Osteoblast (primary cell): ENCODE measurements around the gene CDT1. TPM values are rescaled to one million over a fixed set of nuclear protein-coding genes. Genes with fewer than 3 reads are reported as not detected.

Experiments
- DNase-seq: peaks from one replicate; pipeline ENCODE4 v3.0.0; 2011; ENCODE audit warnings: low spot score, mixed read lengths; ENCODE audit not compliant: insufficient read length; ENCODE audit errors: missing footprints
- H2AFZ ChIP-seq: 2 replicates; pipeline ENCODE4 v1.6.0; 2011; ENCODE audit warnings: mild to moderate bottlenecking, low read length
- H3K27ac ChIP-seq: 2 replicates; pipeline ENCODE4 v1.5.1; 2011; ENCODE audit warnings: mild to moderate bottlenecking, low read depth, low read length, moderate library complexity
- H3K27me3 ChIP-seq: 2 replicates; pipeline ENCODE4 v1.6.0; 2012; ENCODE audit warnings: mild to moderate bottlenecking, control low read depth, inconsistent platforms, low read length, moderate library complexity; ENCODE audit not compliant: insufficient read depth
- H3K36me3 ChIP-seq: 2 replicates; pipeline ENCODE4 v1.5.1; 2011; ENCODE audit warnings: mild to moderate bottlenecking, low read length, control low read depth, moderate library complexity; ENCODE audit not compliant: insufficient read depth
- H3K4me1 ChIP-seq: 2 replicates; pipeline ENCODE4 v1.5.1; 2011; ENCODE audit warnings: mild to moderate bottlenecking, low read length, control low read depth, moderate library complexity; ENCODE audit not compliant: insufficient read depth
- H3K4me2 ChIP-seq: 2 replicates; pipeline ENCODE4 v1.6.0; 2011; ENCODE audit warnings: mild to moderate bottlenecking, low read length; ENCODE audit not compliant: insufficient read depth
- H3K4me3 ChIP-seq: fragments of 200-600 bp; sonication (generic); 3 replicates; pipeline ENCODE4 v1.5.1; 2012; ENCODE audit warnings: mild to moderate bottlenecking, low read length, inconsistent platforms; ENCODE audit not compliant: insufficient read depth
- H3K79me2 ChIP-seq: 2 replicates; pipeline ENCODE4 v1.6.0; 2012; ENCODE audit warnings: mild to moderate bottlenecking, low read length, control low read depth, inconsistent platforms; ENCODE audit not compliant: insufficient read depth
- H3K9me3 ChIP-seq: 2 replicates; pipeline ENCODE4 v1.5.1; 2011; ENCODE audit warnings: low read depth, low read length, control low read depth
- H4K20me1 ChIP-seq: 2 replicates; pipeline ENCODE4 v1.6.0; 2012; ENCODE audit warnings: mild to moderate bottlenecking, low read length, control low read depth; ENCODE audit not compliant: insufficient read depth
- total RNA-seq: library from RNA; depleted of rRNA; stranded (reverse); fragments of >200 nt; gene quantifications from 2 replicates; pipeline ENCODE4 v1.2.3, GENCODE V29; 2012
- TF ChIP-seq, protein P1 (sequence below): IDR thresholded peaks from 2 replicates; pipeline ENCODE4 v1.5.1; 2011; ENCODE audit warnings: mild to moderate bottlenecking, low read depth, low read length, moderate library complexity; ENCODE audit errors: extremely low read depth

CDT1 gene
- total RNA-seq, 1 donor, result 2.9 TPM

DNA sequence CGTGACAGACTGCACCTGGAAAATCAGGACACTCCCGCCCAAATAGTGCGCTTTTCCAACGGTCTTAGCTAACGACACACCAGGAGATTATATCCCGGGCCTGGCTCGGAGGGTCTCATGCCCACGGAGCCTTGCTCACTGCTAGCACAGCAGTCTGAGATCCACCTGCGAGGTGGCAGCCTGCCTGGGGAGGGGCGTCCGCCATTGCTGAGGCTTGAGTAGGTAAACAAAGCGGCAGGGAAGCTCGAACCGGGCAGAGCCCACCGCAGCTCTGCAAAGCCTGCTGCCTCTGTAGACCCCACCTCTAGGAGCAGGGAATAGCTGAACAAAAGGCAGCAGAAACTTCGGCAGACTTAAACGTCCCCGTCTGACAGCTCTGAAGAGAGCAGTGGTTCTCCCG is 48.0 kb downstream of the CDT1 start:
- Histone ChIP-seq H4K20me1 (peaks cover 16% of the 10 kb centered on the region), H3K4me1 (peaks cover 7% of the 10 kb centered on the region), H3K36me3 (peaks cover 3% of the 10 kb centered on the region), H3K27me3 (no peaks in the 10 kb centered on the region), H3K9me3 (no peaks in the 10 kb centered on the region), H3K4me3 (no peak overlapping the region), H3K79me2 (peaks cover 8% of the 10 kb centered on the region), H3K27ac (no peak overlapping the region), H3K4me2 (no peak overlapping the region), H2AFZ (no peak overlapping the region)
- TF ChIP-seq, protein P1, sequence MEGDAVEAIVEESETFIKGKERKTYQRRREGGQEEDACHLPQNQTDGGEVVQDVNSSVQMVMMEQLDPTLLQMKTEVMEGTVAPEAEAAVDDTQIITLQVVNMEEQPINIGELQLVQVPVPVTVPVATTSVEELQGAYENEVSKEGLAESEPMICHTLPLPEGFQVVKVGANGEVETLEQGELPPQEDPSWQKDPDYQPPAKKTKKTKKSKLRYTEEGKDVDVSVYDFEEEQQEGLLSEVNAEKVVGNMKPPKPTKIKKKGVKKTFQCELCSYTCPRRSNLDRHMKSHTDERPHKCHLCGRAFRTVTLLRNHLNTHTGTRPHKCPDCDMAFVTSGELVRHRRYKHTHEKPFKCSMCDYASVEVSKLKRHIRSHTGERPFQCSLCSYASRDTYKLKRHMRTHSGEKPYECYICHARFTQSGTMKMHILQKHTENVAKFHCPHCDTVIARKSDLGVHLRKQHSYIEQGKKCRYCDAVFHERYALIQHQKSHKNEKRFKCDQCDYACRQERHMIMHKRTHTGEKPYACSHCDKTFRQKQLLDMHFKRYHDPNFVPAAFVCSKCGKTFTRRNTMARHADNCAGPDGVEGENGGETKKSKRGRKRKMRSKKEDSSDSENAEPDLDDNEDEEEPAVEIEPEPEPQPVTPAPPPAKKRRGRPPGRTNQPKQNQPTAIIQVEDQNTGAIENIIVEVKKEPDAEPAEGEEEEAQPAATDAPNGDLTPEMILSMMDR, result no peak
- no peak for DNase-seq

DNA sequence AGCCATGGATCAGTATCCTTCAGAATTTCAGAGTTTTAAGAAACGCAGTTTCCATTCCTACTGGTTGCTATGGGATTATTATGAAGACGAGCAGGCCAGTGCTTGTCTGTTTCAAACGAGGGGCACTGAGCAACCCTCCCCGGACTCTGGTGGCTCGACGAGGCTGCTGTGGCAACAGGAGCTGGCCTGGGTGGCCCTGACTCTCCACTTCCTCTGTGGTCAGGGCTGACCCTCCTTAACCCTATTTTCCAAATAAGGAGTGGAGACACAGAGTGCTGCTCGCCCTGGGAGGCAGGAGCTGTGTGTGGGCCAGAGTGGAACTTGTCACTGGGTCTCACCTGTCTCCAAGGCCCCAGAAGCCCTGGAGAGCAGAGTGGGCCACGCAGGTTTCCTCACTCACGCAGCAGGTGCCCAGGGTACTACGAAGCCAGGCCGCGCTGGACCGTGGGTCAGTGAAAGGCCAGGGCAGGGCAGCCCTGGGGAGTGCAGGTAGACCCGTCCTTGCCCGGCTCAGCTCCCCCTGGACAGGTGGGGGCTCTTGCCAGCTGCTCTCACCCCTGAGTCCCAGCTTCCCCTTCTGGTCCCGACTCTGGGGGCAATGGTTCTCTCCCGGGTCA is 49.8 kb downstream of the CDT1 start:
- no peak overlapping the region for H2AFZ ChIP-seq
- no peak overlapping the region for H3K4me3 ChIP-seq
- peaks cover 16% of the 10 kb centered on the region for H4K20me1 ChIP-seq
- no peaks in the 10 kb centered on the region for H3K9me3 ChIP-seq
- TF ChIP-seq, protein P1, result no peak
- no peak overlapping the region for H3K4me2 ChIP-seq
- H3K27ac ChIP-seq, result no peak overlapping the region
- H3K36me3 ChIP-seq, result peaks cover 3% of the 10 kb centered on the region
- H3K27me3 ChIP-seq, result no peaks in the 10 kb centered on the region
- H3K79me2 ChIP-seq, result peaks cover 22% of the 10 kb centered on the region
- no peak for DNase-seq
- H3K4me1 ChIP-seq, result peaks cover 15% of the 10 kb centered on the region

DNA sequence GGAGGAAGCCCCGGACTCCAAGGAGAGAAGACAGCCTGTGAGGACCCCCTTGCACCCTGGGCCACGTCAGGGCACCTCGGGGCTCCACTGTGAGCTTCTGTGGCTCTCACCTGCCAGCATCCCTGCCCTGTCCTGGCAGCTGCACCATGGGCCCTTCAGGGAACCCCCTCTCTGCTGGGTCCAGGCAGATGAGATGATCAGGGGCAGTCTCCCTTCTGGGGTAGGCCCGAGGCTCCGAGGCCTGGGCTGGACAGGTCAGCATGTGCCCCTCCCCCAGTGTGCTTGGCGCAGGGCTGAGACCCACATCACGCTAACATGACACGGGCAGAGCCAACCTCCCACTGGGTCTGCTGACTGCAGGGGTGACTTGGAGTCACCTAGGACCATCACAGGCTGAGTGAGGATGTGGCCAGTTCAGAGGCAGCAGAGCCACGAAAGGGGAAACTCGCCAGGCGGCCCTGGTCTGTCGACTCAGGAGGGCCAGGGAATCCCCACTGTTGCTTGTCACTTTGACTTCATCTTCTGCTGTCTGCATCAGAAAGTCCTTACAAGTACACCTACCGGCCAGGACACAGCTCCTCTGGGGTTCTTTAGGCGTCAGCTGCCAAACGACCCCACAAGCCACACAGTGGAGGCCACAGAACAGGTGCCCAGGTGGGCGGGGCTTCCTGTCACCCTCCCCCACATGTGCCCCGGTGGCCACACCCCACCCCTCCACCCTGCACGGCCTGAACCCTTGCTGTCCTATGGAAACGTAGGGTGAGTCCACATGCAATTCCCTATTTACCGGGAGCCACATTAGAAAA is 50.9 kb downstream of the CDT1 start:
- peaks cover 23% of the 10 kb centered on the region for H3K79me2 ChIP-seq
- no peak overlapping the region for H3K27ac ChIP-seq
- no peaks in the 10 kb centered on the region for H3K27me3 ChIP-seq
- TF ChIP-seq, protein P1, result no peak
- no peak overlapping the region for H3K4me3 ChIP-seq
- H2AFZ ChIP-seq, result no peak overlapping the region
- H4K20me1 ChIP-seq, result peaks cover 18% of the 10 kb centered on the region
- peaks cover 15% of the 10 kb centered on the region for H3K4me1 ChIP-seq
- H3K9me3 ChIP-seq, result no peaks in the 10 kb centered on the region
- peaks cover 9% of the 10 kb centered on the region for H3K36me3 ChIP-seq
- H3K4me2 ChIP-seq, result no peak overlapping the region
- DNase-seq, result no peak

DNA sequence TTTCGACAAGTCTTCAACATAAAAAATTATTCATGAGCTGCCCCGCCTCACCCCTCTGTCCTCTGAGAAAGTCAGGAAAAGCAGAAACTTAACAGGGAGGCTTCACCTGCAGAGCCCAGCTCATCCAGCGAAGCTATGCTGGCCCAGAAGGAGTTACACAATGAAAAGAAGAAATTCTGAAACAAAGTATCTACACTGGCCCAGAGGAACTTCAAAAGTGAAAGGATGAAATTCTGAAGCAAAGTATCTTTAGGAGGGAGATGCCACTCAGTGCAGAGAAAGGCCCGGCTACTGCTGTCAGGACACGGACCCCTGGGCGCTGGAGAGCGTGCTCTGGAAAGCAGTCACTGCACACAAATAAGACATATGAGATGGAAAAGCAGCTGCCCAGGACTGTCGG is 51.6 kb downstream of the CDT1 start:
- DNase-seq, result no peak
- Histone ChIP-seq H3K4me1 (peaks cover 15% of the 10 kb centered on the region), H3K27ac (no peak overlapping the region), H3K4me2 (no peak overlapping the region), H3K9me3 (no peaks in the 10 kb centered on the region), H3K4me3 (no peak overlapping the region), H3K36me3 (peaks cover 16% of the 10 kb centered on the region), H2AFZ (no peak overlapping the region), H4K20me1 (peaks cover 16% of the 10 kb centered on the region), H3K27me3 (no peaks in the 10 kb centered on the region), H3K79me2 (peaks cover 25% of the 10 kb centered on the region)
- TF ChIP-seq, protein P1, result no peak
